HG02943 (cell line): Measurements from ENCODE around the gene CRIP2.

ENCODE experiments used
- ATAC-seq: cut with Tn5 transposase; IDR thresholded peaks from one replicate; pipeline ENCODE4 v1.9.1; 2021; ENCODE audit warnings: mild to moderate bottlenecking, low read depth, moderate library complexity; ENCODE audit not compliant: unreplicated experiment

The CRIP2 gene

DNA sequence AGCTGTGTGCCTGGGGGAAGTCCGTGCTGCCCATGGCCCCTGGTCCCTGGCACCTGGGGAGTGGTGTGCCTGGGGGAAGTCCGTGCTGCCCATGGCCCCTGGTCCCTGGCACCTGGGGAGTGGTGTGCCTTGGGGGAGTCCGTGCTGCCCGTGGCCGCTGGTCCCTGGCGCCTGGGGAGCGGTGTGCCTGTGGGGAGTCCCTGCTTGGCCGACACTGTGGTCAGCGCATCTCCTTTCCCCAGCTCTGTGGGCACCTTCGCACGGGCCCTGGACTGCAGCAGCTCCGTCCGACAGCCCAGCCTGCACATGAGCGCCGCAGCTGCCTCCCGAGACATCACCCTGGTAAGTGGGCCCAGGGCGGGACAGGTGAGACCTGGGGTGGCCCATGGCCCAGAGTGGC is 14.5 kb upstream of the CRIP2 start:
- no peak for ATAC-seq

- ATAC-seq: no peak
Observed at GRCh38 chr14:105460616-105461015, 14.0 kb upstream of the CRIP2 start.

DNA sequence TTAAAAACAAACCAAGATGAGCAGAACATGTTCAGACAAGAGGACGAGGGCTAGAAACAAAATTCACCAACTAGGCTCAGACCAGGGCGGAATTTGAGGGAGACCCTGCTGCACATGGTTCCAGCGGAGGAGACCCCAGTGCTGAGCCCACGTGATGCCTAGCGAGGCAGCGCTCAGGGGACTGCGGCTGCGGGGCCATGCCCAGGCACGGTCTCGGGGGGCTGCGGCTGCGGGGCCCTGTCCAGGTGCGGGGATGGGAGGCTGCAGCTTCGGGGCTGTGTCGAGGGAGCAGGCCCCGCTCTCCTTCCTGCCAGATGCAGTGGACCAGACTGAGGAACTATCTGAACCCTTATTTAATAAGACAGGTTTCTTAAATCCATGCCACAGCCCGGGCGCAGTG is 12.7 kb upstream of the CRIP2 start:
- no peak for ATAC-seq

DNA sequence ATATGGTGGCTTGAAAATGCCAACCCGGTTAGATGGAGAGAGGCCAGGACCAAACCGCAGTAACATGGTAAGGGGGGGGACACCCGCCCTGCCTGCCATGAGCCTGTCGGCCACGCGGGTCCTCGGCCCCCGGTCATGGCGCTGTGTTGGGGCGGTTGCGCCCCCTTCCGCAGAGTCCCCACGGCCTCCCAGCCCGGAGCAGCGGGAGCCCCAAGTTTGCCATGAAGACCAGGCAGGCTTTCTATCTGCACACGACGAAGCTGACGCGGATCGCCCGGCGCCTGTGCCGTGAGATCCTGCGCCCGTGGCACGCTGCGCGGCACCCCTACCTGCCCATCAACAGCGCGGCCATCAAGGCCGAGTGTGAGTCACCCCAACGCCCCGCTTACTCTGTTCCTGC is 10.1 kb upstream of the CRIP2 start:
- ATAC-seq: no peak

- ATAC-seq: no peak
Observed at GRCh38 chr14:105465209-105466031, 9.2 kb upstream of the CRIP2 start.

- ATAC-seq: no peak
Observed at GRCh38 chr14:105466531-105467248, 7.9 kb upstream of the CRIP2 start.

GRCh38 chr14:105467249-105467941 is 7.2 kb upstream of the CRIP2 start:
- ATAC-seq: no peak

- ATAC-seq: no peak
Observed at GRCh38 chr14:105467942-105468471, 6.6 kb upstream of the CRIP2 start.

GRCh38 chr14:105468621-105469241 is 5.9 kb upstream of the CRIP2 start:
- no peak for ATAC-seq

- no peak for ATAC-seq
Observed at GRCh38 chr14:105469456-105470349, 4.9 kb upstream of the CRIP2 start.

- ATAC-seq: no peak
Observed at GRCh38 chr14:105470350-105471296, 4.0 kb upstream of the CRIP2 start.

- ATAC-seq: no peak
Observed at GRCh38 chr14:105471297-105471821, 3.3 kb upstream of the CRIP2 start.

GRCh38 chr14:105471823-105472485 is 2.7 kb upstream of the CRIP2 start:
- ATAC-seq: no peak

GRCh38 chr14:105472486-105472991 is 2.1 kb upstream of the CRIP2 start:
- no peak for ATAC-seq

GRCh38 chr14:105473033-105473676 is 1.5 kb upstream of the CRIP2 start:
- ATAC-seq: no peak

DNA sequence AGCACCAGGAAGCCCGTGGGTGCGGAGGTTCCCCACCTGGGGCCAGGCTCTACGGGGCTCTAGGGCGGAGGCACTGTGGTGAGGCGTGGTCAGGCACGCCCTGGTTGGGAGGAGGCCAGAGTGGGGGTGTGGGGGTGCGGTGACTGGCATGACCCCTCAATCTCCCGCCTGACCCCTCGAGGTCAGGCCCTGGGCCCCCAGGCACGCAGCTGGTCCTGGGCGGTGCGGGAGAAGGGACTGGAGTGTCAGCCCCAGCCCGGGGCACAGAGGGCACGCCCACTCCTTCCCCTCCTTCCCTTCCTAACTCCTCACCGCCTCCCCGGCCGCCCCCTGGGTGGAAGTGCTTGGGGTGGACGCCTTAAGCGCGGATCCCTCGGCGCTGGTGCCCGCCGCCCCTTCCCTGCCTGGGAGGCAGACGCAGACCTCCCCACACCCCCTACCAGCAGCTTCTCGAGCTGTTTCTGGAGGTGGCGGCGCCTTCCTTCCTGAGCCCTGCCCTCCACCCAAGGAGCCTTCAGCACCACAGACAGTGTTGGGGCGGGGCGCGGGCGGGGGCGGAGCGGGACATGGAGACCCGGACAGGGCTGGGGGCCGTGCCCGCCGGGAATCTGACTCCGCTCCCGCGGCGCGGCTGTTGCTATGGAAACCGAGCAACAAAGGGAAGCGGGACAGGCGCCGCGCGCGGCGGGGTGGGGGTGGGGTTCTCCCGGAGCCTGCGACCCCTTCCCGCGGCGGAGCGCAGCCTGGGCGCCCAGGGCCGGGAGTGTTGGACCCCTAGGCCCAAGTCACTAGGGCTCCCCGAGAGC is 741 bp upstream of the CRIP2 start:
- ATAC-seq: no peak
